ENCODE measurements around the gene ZBTB21.

GRCh38 chr21:42019101-42019605, 9.0 kb upstream of the ZBTB21 start:
- TF ChIP-seq, protein P1, sequence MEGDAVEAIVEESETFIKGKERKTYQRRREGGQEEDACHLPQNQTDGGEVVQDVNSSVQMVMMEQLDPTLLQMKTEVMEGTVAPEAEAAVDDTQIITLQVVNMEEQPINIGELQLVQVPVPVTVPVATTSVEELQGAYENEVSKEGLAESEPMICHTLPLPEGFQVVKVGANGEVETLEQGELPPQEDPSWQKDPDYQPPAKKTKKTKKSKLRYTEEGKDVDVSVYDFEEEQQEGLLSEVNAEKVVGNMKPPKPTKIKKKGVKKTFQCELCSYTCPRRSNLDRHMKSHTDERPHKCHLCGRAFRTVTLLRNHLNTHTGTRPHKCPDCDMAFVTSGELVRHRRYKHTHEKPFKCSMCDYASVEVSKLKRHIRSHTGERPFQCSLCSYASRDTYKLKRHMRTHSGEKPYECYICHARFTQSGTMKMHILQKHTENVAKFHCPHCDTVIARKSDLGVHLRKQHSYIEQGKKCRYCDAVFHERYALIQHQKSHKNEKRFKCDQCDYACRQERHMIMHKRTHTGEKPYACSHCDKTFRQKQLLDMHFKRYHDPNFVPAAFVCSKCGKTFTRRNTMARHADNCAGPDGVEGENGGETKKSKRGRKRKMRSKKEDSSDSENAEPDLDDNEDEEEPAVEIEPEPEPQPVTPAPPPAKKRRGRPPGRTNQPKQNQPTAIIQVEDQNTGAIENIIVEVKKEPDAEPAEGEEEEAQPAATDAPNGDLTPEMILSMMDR (IDR thresholded peaks at IDR 0.05): no peak
- TF ChIP-seq POLR2A (IDR thresholded peaks at IDR 0.05): no peak

Measured in thyroid gland (tissue), 4 donors.